ENCODE data around the gene ADAMTSL3. TPM values are rescaled to one million over a fixed set of nuclear protein-coding genes. Genes with fewer than 3 reads are reported as not detected.

ADAMTSL3 gene
- total RNA-seq, 1 donor from 2014 or later = 0.07 TPM

GRCh38 chr15:83837945-83838571, 184.1 kb downstream of the ADAMTSL3 start:
- Mint-ChIP-seq H3K4me1 (no peaks in the 10 kb centered on the region), H3K4me3 (no peak overlapping the region), H3K27me3 (ENCODE audit: low read depth) (no peaks in the 10 kb centered on the region), H3K9me3 (no peaks in the 10 kb centered on the region), H3K36me3 (ENCODE audit: low read depth) (no peaks in the 10 kb centered on the region), H3K27ac (ENCODE audit: unreplicated experiment) (no peak overlapping the region)
- TF ChIP-seq CTCF (conservative IDR thresholded peaks at IDR 0.05) = peak; percentile 67
- peak; percentile 48 for DNase-seq (ENCODE audit: low read depth, low spot score)

GRCh38 chr15:83838763-83839162, 184.8 kb downstream of the ADAMTSL3 start:
- peaks cover 2% of the 10 kb centered on the region for H3K27me3 Mint-ChIP-seq (ENCODE audit: low read depth)

GRCh38 chr15:83842281-83842680, 188.4 kb downstream of the ADAMTSL3 start:
- H3K9me3 Mint-ChIP-seq = no peaks in the 10 kb centered on the region
- H3K4me3 Mint-ChIP-seq = no peak overlapping the region
- DNase-seq (ENCODE audit: low read depth, low spot score) = no peak

More at GRCh38 chr15:83838763-83839162, 184.8 kb downstream of the ADAMTSL3 start:
- Mint-ChIP-seq H3K4me3 (no peak overlapping the region), H3K27ac (ENCODE audit: unreplicated experiment) (no peak overlapping the region), H3K4me1 (no peaks in the 10 kb centered on the region), H3K9me3 (no peaks in the 10 kb centered on the region), H3K36me3 (ENCODE audit: low read depth) (no peaks in the 10 kb centered on the region)
- no peak for DNase-seq (ENCODE audit: low read depth, low spot score)
- TF ChIP-seq CTCF (conservative IDR thresholded peaks at IDR 0.05) = no peak

GRCh38 chr15:83843471-83843871, 189.5 kb downstream of the ADAMTSL3 start:
- Mint-ChIP-seq H3K9me3 (no peaks in the 10 kb centered on the region), H3K27ac (ENCODE audit: unreplicated experiment) (no peak overlapping the region), H3K27me3 (ENCODE audit: low read depth) (peaks cover 2% of the 10 kb centered on the region), H3K4me1 (no peaks in the 10 kb centered on the region), H3K4me3 (no peak overlapping the region), H3K36me3 (ENCODE audit: low read depth) (no peaks in the 10 kb centered on the region)
- DNase-seq (ENCODE audit: low read depth, low spot score) = no peak
- no peak for TF ChIP-seq CTCF (conservative IDR thresholded peaks at IDR 0.05)

More at GRCh38 chr15:83842281-83842680, 188.4 kb downstream of the ADAMTSL3 start:
- Mint-ChIP-seq H3K36me3 (ENCODE audit: low read depth) (no peaks in the 10 kb centered on the region), H3K4me1 (no peaks in the 10 kb centered on the region), H3K27me3 (ENCODE audit: low read depth) (peaks cover 2% of the 10 kb centered on the region), H3K27ac (ENCODE audit: unreplicated experiment) (peak overlapping the region; percentile 70)
- TF ChIP-seq CTCF (conservative IDR thresholded peaks at IDR 0.05) = no peak

GRCh38 chr15:83844742-83845141, 190.8 kb downstream of the ADAMTSL3 start:
- peaks cover 2% of the 10 kb centered on the region for H3K27me3 Mint-ChIP-seq (ENCODE audit: low read depth)
- no peak overlapping the region for H3K27ac Mint-ChIP-seq (ENCODE audit: unreplicated experiment)
- no peak for TF ChIP-seq CTCF (conservative IDR thresholded peaks at IDR 0.05)
- no peak for DNase-seq (ENCODE audit: low read depth, low spot score)
- H3K4me3 Mint-ChIP-seq = no peak overlapping the region
- H3K4me1 Mint-ChIP-seq = peaks cover 5% of the 10 kb centered on the region
- H3K36me3 Mint-ChIP-seq (ENCODE audit: low read depth) = no peaks in the 10 kb centered on the region
- no peaks in the 10 kb centered on the region for H3K9me3 Mint-ChIP-seq

Data from neural crest cell (in vitro differentiated cells).